Measurements from ENCODE around the gene TSPAN18. TPM values are rescaled to one million over a fixed set of nuclear protein-coding genes. Genes with fewer than 3 reads are reported as not detected.
A peak's percentile ranks its signal among the peaks of the same experiment; 100 is the strongest.

TSPAN18 gene
- total RNA-seq, 2 experiments from 2014 or later = not detected

GRCh38 chr11:44979543-44980399 is 253.0 kb downstream of the TSPAN18 start:
- Histone ChIP-seq H4K20me1 (ENCODE audit: insufficient read depth, low read length) (no peaks in the 10 kb centered on the region), H3K27ac (ENCODE audit: low read depth, low read length, poor library complexity, severe bottlenecking) (no peak overlapping the region), H3K79me2 (ENCODE audit: insufficient read depth, low read depth, low read length) (no peaks in the 10 kb centered on the region), H3K4me2 (ENCODE audit: low read length) (peak overlapping the region; percentile 42; the same call in 1 of the 2 replicates), H3K9me2 (ENCODE audit: insufficient read depth, low read length) (no peaks in the 10 kb centered on the region), H3K4me3 (ENCODE audit: low read depth, low read length, poor library complexity, severe bottlenecking) (no peak overlapping the region), H2AFZ (ENCODE audit: low read length) (peak overlapping the region; percentile 47), H3K4me1 (ENCODE audit: insufficient read depth, low read length, poor library complexity, severe bottlenecking) (peaks cover 18% of the 10 kb centered on the region), H3K9me3 (ENCODE audit: low read length) (no peaks in the 10 kb centered on the region), H3K36me3 (ENCODE audit: insufficient read depth, low read length) (no peaks in the 10 kb centered on the region)
- ChIA-PET CTCF (ENCODE audit: unreplicated experiment) (no interaction called here), POLR2A (interaction anchor here (0.9 to 1.1 kb wide), 2 partner anchors 11 to 21 kb away, joined by 3 read pairs; no protein-coding TSS in a partner anchor)
- no peak for DNase-seq (ENCODE audit: low spot score)
- intact Hi-C loops (cut with micrococcal nuclease; ENCODE audit: unreplicated experiment) = no loop called here
- BruUV-seq (replicated peaks) = no TSS peak
- no peak for TF ChIP-seq EZH2phosphoT487 (IDR thresholded peaks at IDR 0.05; ENCODE audit: borderline replicate concordance, low read depth, low read length)
- no peak for TF ChIP-seq CTCF (conservative IDR thresholded peaks at IDR 0.05; ENCODE audit: low read length)

- CTCF ChIA-PET (ENCODE audit: unreplicated experiment) = no interaction called here
- BruUV-seq (replicated peaks) = no TSS peak
- Histone ChIP-seq H3K9me2 (ENCODE audit: insufficient read depth, low read length) (no peaks in the 10 kb centered on the region), H3K9me3 (ENCODE audit: low read length) (no peaks in the 10 kb centered on the region), H3K4me1 (ENCODE audit: insufficient read depth, low read length, poor library complexity, severe bottlenecking) (peaks cover 18% of the 10 kb centered on the region), H4K20me1 (ENCODE audit: insufficient read depth, low read length) (no peaks in the 10 kb centered on the region), H3K4me3 (ENCODE audit: low read depth, low read length, poor library complexity, severe bottlenecking) (no peak overlapping the region), H3K79me2 (ENCODE audit: insufficient read depth, low read depth, low read length) (no peaks in the 10 kb centered on the region), H3K36me3 (ENCODE audit: insufficient read depth, low read length) (no peaks in the 10 kb centered on the region), H3K4me2 (ENCODE audit: low read length) (peak overlapping the region; percentile 42), H3K27ac (ENCODE audit: low read depth, low read length, poor library complexity, severe bottlenecking) (no peak overlapping the region), H2AFZ (ENCODE audit: low read length) (no peak overlapping the region)
- intact Hi-C loops (cut with micrococcal nuclease; ENCODE audit: unreplicated experiment) = no loop called here
- TF ChIP-seq EZH2phosphoT487 (IDR thresholded peaks at IDR 0.05; ENCODE audit: borderline replicate concordance, low read depth, low read length) (no peak), CTCF (conservative IDR thresholded peaks at IDR 0.05; ENCODE audit: low read length) (no peak)
- DNase-seq (ENCODE audit: low spot score) = peak; percentile 18
- POLR2A ChIA-PET = no interaction called here
Measured at GRCh38 chr11:44980533-44981427, 254.0 kb downstream of the TSPAN18 start.

Other genes starting within 250 kb of the TSPAN18 start
- 1.2 and 1.8 TPM in 2 replicates for gene CD82, start 161.3 kb upstream of the TSPAN18 start, total RNA-seq (2014; rRNA removed; shearing (Covaris generic))
- gene CD82, start 161.3 kb upstream of the TSPAN18 start, total RNA-seq (2022) = 3.4 and 6.4 TPM in 2 replicates
- gene TP53I11, start 223.9 kb downstream of the TSPAN18 start, total RNA-seq (2014; rRNA removed; shearing (Covaris generic)) = 0.05 and 0.25 TPM in 2 replicates
- 0.51 TPM in 1 of 2 replicates, not detected in the other for gene TP53I11, start 223.9 kb downstream of the TSPAN18 start, total RNA-seq (2022)